Effector memory CD8-positive, alpha-beta T cell (primary cell): ENCODE results near the gene MVK.

Experiments used
- ATAC-seq: fragments of 150-1000 bp; cut with Tn5 transposase; replicated peaks from 2 replicates; pipeline ENCODE4 v1.10.0; 2021; ENCODE audit warnings: mild to moderate bottlenecking, moderate library complexity
- DNase-seq, 3 experiments: peaks; one replicate each; pipeline ENCODE4 v3.0.0; 2021
- H3K27ac Mint-ChIP-seq, 2 donors: one replicate each; pipeline ENCODE4 v1.8.0; 2022; ENCODE audit warnings: mild to moderate bottlenecking in 2 of 2, mixed read lengths in 2 of 2, moderate library complexity in 2 of 2
- H3K27me3 Mint-ChIP-seq, 2 donors: one replicate each; pipeline ENCODE4 v1.8.0; 2022; ENCODE audit warnings: mixed read lengths in 2 of 2
- H3K36me3 Mint-ChIP-seq: one replicate; pipeline ENCODE4 v1.8.0; 2022; ENCODE audit warnings: mild to moderate bottlenecking, moderate library complexity, mixed read lengths; ENCODE audit not compliant: insufficient read depth
- H3K4me1 Mint-ChIP-seq, 2 donors: one replicate each; pipeline ENCODE4 v1.8.0; 2022; ENCODE audit warnings: low read depth in 2 of 2, mixed read lengths in 2 of 2
- H3K4me3 Mint-ChIP-seq, 2 donors: one replicate each; pipeline ENCODE4 v1.8.0; 2022; ENCODE audit warnings: mild to moderate bottlenecking in 2 of 2, mixed read lengths in 2 of 2, moderate library complexity in 2 of 2
- H3K9me3 Mint-ChIP-seq, 2 donors: one replicate each; pipeline ENCODE4 v1.8.0; 2022; ENCODE audit warnings: mixed read lengths in 2 of 2

Gene MVK

DNA sequence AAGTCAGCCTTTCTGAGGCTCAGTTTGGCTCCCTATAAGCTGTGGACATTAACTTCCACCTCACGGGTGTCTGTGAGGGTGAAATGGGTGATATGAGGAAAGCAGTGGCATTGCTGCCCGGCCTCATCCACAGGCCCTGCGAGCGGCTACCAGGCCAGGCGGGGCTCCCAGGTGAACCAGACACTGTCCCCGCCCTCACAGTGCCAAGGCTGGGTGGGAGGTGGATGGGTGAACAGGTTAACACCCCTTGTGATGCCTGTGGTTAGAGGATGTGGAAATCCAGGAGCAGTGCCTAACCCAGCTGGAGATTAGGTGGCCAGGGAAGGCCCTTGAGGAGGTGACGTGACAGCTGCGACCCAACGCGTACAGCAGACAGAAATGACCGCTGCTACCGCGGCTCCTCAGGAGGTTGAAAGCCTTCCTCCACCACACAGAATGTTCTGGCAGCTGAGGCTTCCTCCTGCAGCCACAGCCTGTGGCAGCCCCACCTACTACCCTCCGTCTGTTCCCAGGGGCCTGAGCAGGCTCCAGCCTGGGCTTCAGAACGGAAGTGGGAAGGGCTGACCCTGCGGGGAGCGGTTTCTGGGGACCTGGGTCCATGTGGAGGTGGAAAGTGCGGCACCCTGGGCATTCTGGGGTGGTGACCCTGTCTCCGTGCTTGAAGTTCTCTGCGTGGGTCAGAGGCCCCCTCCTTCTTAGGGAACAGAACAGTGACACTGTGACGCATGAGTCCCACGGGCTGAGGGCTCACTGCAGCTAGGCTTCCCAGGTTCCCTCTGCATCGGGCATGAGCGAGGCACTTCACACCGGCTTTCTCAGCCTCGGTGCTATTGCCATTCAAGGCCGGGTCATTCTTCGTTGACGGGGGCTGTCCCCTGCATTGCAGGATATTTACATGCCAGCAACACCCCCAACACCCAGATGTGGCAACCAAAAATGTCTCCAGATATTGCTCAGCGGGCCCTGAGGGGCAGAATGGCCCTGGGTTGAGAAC lies 10.0 kb upstream of the MVK start:
- no peak for ATAC-seq
- no peaks in the 10 kb centered on the region for H3K27me3 Mint-ChIP-seq
- DNase-seq, result no peak
- H3K9me3 Mint-ChIP-seq, result no peaks in the 10 kb centered on the region
- H3K27ac Mint-ChIP-seq, result no peak overlapping the region
- peaks cover 15% of the 10 kb centered on the region for H3K36me3 Mint-ChIP-seq
- no peak overlapping the region for H3K4me3 Mint-ChIP-seq
- H3K4me1 Mint-ChIP-seq, result no peaks in the 10 kb centered on the region

DNA sequence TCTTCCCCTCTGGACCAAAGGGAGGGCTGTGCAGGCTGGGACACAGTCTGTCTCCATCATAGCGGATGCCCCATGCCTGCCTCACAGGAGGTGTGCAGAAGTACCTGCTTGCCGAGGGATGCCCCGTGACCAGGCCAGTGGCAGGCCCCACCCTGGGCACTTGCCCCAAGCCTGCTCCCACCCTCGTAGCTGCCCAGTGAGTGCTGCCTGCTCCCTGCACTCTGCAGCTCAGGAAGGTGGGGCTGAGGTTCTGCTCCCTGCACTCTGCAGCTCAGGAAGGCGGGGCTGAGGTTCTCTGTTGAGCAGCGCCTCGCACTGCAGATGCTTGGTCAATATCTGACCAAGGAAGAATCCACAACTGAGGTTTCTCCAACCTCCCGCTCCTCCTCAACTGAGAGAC lies 7.2 kb upstream of the MVK start:
- ATAC-seq, result no peak
- Mint-ChIP-seq H3K9me3 (no peaks in the 10 kb centered on the region), H3K4me3 (no peak overlapping the region), H3K36me3 (peaks cover 13% of the 10 kb centered on the region), H3K27me3 (no peaks in the 10 kb centered on the region), H3K4me1 (no peaks in the 10 kb centered on the region), H3K27ac (no peak overlapping the region)
- DNase-seq, result no peak

DNA sequence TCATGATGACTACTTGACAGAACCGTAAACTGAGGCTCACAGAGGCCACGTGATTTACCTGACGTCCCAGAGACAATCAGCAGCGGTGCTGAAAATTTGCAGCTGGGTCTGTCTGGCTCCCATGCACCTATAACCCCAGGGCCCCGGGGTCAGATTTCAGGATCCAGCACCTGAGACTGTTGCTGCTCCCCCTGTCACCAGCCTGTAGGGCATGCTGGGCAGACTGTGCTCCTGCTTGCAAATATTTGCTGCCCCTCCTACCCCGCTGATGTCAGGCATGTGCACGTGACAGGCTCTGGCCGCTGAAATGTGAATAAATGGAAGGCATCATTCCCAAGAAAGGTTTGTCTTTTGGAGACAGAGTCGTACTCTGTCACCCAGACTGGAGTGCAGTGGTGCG lies 6.3 kb upstream of the MVK start:
- ATAC-seq (no peak), DNase-seq (no peak)
- Mint-ChIP-seq H3K9me3 (no peaks in the 10 kb centered on the region), H3K27ac (no peak overlapping the region), H3K4me3 (no peak overlapping the region), H3K36me3 (peaks cover 13% of the 10 kb centered on the region), H3K4me1 (no peaks in the 10 kb centered on the region), H3K27me3 (no peaks in the 10 kb centered on the region)

DNA sequence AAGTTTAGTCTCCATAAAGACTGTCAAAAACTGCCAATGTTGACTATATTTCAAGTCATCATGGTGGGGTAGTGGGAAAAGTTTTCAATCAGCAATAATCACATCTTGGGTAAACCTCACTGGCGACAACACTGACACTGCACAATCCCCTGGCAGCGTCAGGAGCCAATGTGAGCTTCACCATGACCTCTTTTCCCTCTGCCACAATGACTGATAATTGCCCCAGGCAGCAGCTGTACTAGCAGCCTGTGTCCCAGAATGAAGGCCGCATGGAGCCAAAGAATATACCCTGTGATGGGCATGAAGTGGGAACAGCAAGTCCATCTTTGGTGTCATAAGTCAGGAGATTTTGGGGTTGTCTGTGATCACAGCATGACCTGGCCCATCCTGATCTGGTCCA lies 5.6 kb upstream of the MVK start:
- Mint-ChIP-seq H3K36me3 (peaks cover 18% of the 10 kb centered on the region), H3K4me3 (no peak overlapping the region), H3K27ac (no peak overlapping the region), H3K9me3 (no peaks in the 10 kb centered on the region), H3K27me3 (no peaks in the 10 kb centered on the region), H3K4me1 (peaks cover 6 to 7% of the 10 kb centered on the region in 2 donors)
- ATAC-seq (no peak), DNase-seq (no peak)

DNA sequence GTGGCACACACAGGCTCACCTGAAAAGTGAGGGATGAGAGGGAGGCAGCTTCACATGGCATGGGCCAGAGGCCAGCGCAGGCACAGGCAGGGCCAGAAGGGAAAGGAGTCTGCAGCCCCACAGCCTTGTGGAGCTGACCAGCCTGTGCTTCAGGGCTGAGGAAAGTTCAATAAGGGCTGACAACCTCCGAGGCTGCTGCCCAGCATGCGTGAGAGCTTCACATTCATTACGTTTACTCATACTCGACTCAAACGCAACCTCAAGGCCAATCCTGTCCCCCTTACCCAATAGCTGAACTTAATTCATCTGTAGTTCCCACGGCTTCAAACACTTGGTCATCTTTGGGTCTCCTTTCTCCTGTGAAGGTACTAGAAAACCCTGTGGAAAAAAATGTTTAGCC lies 5.1 kb upstream of the MVK start:
- no peak for DNase-seq
- H3K9me3 Mint-ChIP-seq, result no peaks in the 10 kb centered on the region
- H3K36me3 Mint-ChIP-seq, result peaks cover 24% of the 10 kb centered on the region
- H3K27me3 Mint-ChIP-seq, result no peaks in the 10 kb centered on the region
- ATAC-seq, result no peak
- H3K4me1 Mint-ChIP-seq, result peaks cover 10% of the 10 kb centered on the region in 2 donors
- H3K27ac Mint-ChIP-seq, result no peak overlapping the region
- no peak overlapping the region for H3K4me3 Mint-ChIP-seq

DNA sequence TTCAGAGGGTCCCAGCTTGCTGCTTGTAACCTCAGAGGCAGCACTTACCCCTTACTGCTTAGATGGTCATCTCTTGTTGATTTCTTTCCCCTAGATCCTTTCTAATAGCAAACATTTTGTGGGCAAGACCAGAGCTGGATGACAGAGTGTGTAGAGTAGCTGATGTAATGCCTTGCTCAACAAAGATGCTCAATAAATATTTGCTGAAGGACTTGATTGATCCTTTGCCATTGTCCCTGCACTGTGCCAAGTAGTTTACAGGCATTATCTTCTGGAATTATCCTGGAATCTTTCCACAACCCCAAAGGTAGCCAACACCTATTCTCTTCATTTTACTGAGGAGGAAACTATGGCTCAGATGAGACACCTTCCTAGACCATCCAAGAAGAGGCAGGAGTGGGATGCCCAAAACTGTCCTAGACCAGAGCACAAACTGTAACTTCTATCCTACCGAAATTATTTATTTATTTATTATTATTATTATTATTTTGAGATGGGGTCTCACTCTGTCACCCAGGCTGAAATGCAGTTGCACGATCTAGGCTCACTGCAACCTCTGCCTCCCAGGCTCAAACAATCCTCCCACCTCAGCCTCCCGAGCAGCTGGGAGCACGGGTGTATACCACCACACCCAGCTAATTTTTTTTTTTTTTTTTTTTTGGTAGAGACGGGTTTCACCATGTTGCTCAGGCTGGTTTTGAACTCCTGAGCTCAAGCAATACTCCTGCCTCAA lies 1.7 kb upstream of the MVK start:
- no peak for ATAC-seq
- Mint-ChIP-seq H3K4me3 (peak overlapping the region in 1 of 2 donors; percentile 87), H3K27ac (peak overlapping the region in 1 of 2 donors; percentile 98), H3K36me3 (peaks cover 27% of the 10 kb centered on the region), H3K9me3 (no peaks in the 10 kb centered on the region), H3K4me1 (peaks cover 20 to 25% of the 10 kb centered on the region in 2 donors), H3K27me3 (no peaks in the 10 kb centered on the region)
- no peak for DNase-seq

DNA sequence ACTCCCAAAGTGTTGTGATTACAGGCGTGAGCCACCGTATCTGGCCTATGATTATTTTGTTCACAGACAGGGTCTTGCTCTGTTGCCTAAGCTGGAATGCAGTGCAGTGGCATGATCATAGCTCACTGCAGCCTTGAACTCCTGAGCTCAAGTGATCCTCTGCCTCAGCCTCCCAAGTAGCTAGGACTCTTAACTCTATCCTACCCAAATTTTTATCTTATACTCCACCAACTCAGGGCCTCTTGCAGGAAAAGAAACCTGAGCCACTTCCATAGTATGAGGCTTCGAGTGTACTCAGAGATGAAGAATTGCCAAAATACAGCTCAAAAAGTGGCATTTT lies 1.1 kb upstream of the MVK start:
- H3K27ac Mint-ChIP-seq, result peak overlapping the region; percentile 97 to 98
- no peaks in the 10 kb centered on the region for H3K9me3 Mint-ChIP-seq
- DNase-seq, result no peak
- peaks cover 22% of the 10 kb centered on the region for H3K36me3 Mint-ChIP-seq
- peak overlapping the region; percentile 87 to 90 for H3K4me3 Mint-ChIP-seq
- H3K27me3 Mint-ChIP-seq, result no peaks in the 10 kb centered on the region
- ATAC-seq, result no peak
- H3K4me1 Mint-ChIP-seq, result peaks cover 20 to 25% of the 10 kb centered on the region in 2 donors

DNA sequence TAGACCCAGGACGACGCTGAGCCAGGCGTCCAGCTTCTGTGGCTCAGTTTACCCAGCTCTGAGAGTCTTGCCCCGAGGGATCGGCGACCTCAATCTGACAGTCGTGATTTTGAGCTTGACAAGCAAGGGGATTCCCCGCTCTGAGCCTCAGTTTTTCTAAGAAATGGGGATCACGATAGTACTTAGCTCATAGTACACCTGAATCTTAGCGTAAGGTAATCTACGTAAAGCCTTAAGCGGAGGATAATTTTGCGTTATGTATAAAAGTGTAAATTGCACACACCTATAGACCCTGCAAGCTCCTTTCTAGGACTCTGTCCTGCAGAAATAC lies 285 bp downstream of the MVK start:
- H3K27ac Mint-ChIP-seq, result peak overlapping the region; percentile 97 to 98
- DNase-seq, result no peak

DNA sequence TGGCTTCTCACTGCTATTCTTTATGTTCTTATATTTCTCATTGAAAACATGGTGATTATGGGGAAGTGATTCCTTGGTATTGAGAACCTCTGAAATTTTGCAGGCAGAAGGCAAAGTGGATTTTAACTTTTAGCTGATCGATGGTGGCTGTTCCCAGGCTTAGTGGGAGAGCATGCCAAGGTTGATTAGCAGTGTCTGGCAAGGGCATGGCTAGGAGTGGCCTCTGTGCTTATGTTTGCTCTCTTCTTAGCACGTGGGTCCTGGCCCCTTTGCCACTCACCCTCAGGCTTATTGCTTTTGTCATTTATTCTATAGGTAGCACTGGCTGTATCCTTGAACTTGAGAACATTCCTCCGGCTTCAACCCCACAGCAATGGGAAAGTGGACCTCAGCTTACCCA lies 2.1 kb downstream of the MVK start:
- H3K4me3 Mint-ChIP-seq, result no peak overlapping the region
- no peak for DNase-seq

More for the DNA sequence above, 285 bp downstream of the MVK start:
- peak overlapping the region; percentile 87 to 90 for H3K4me3 Mint-ChIP-seq
- peaks cover 20% of the 10 kb centered on the region for H3K36me3 Mint-ChIP-seq
- peak; percentile 18 for ATAC-seq
- H3K4me1 Mint-ChIP-seq, result peaks cover 20 to 25% of the 10 kb centered on the region in 2 donors
- H3K27me3 Mint-ChIP-seq, result no peaks in the 10 kb centered on the region
- no peaks in the 10 kb centered on the region for H3K9me3 Mint-ChIP-seq

DNA sequence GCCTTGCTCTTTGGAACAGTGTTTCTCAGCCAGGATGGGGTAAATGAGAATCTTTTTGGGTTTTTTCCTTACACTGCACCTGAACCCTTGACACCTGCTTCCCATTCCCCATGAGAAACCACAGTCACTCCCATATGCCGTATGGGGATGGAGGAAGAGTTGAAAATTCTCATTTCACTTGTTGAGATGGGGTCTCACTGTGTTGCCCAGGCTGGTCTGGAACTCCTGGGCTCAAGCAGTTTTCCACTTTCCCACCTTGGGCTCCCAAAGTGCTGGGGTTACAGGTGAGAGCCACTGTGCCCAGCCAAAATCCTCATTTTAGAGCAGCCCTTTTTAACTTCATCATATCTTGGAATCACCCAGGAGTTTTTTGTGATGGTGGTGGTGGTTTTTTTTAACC lies 3.7 kb downstream of the MVK start:
- H3K36me3 Mint-ChIP-seq, result peaks cover 30% of the 10 kb centered on the region
- DNase-seq (no peak), ATAC-seq (no peak)
- H3K4me3 Mint-ChIP-seq, result no peak overlapping the region
- H3K27ac Mint-ChIP-seq, result no peak overlapping the region
- no peaks in the 10 kb centered on the region for H3K27me3 Mint-ChIP-seq
- H3K9me3 Mint-ChIP-seq, result no peaks in the 10 kb centered on the region
- peaks cover 20 to 25% of the 10 kb centered on the region in 2 donors for H3K4me1 Mint-ChIP-seq

More for the DNA sequence above, 2.1 kb downstream of the MVK start:
- Mint-ChIP-seq H3K9me3 (no peaks in the 10 kb centered on the region), H3K4me1 (peaks cover 20 to 25% of the 10 kb centered on the region in 2 donors), H3K27me3 (no peaks in the 10 kb centered on the region), H3K27ac (no peak overlapping the region), H3K36me3 (peaks cover 28% of the 10 kb centered on the region)
- ATAC-seq, result no peak

DNA sequence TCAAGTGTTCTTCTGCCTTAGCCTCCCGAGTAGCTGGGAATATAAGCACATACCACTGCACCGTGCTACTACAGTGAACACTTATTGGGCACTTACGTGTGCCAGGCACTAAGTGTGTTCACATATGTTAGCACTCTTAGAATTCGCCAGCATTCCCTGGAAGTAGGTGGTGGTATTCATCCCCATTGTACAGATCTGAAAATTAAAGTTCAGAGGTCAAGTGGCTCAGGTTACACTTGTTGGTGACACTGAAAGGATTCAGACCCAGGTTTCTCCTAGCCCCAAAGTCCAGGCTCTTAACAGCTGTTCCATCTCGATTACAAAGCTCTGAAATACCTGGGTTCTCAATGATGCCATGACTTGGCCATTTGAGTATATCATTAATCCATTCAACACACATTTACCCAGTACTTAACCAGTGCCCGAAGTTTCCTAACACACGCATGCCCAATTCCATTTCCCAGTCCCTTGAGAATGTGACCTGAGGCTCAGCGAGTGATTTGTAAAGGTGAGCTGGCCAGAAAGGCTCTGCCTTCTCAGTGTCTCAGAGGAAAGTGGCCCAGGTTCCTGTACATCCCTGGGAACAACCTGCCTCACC lies 4.8 kb downstream of the MVK start:
- DNase-seq (no peak), ATAC-seq (no peak)
- Mint-ChIP-seq H3K27ac (no peak overlapping the region), H3K36me3 (peaks cover 20% of the 10 kb centered on the region), H3K4me3 (no peak overlapping the region), H3K9me3 (no peaks in the 10 kb centered on the region), H3K4me1 (peaks cover 11 to 16% of the 10 kb centered on the region in 2 donors), H3K27me3 (no peaks in the 10 kb centered on the region)

DNA sequence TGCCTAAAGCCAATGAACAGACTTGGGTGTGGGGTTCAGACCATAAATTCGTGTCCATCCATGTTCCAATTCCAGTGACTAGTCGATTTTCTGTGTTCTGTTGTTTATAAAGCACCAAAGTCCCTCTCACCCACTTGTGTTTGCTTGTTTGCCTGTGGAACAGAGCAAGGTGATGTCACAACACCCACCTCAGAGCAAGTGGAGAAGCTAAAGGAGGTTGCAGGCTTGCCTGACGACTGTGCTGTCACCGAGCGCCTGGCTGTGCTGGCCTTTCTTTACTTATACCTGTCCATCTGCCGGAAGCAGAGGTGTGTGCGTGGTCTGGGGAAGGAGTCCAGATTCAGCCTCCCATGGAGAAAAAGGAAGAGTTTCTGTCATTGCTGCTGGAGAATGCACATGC lies 6.0 kb downstream of the MVK start:
- Mint-ChIP-seq H3K36me3 (peaks cover 17% of the 10 kb centered on the region), H3K9me3 (no peaks in the 10 kb centered on the region), H3K27me3 (no peaks in the 10 kb centered on the region), H3K27ac (no peak overlapping the region), H3K4me3 (no peak overlapping the region), H3K4me1 (peaks cover 3 to 4% of the 10 kb centered on the region in 2 donors)
- no peak for ATAC-seq
- DNase-seq, result no peak

DNA sequence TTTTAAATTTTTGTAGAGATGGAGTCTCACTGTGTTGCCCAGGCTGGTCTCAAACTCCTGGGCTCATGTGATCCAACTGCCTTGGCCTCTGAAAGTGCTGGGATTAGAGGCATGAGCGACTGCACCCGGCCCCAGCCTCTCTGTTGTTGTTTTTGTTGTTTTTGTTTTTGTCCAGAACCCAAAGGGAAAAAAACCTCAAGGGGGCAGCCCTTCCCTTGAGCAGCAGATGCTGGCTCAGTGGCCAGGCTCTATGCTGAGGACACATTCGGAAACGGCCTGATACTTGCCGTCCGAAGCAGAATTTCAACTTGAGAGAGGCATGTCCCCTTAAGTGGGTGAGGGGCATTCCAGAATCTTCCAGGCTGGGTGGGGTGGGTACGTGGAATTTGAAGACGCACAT lies 6.7 kb downstream of the MVK start:
- ATAC-seq (no peak), DNase-seq (no peak)
- peaks cover 17% of the 10 kb centered on the region for H3K36me3 Mint-ChIP-seq
- H3K4me3 Mint-ChIP-seq, result no peak overlapping the region
- no peaks in the 10 kb centered on the region for H3K4me1 Mint-ChIP-seq
- no peaks in the 10 kb centered on the region for H3K27me3 Mint-ChIP-seq
- H3K9me3 Mint-ChIP-seq, result no peaks in the 10 kb centered on the region
- H3K27ac Mint-ChIP-seq, result no peak overlapping the region
